HepG2 (cell line): ENCODE data around the gene INPP5E. TPM values are rescaled to one million over a fixed set of nuclear protein-coding genes. Genes with fewer than 3 reads are reported as not detected.

Source experiments
- ATAC-seq: fragments of 200-7000 bp; cut with Tn5 transposase; 3 replicates; pipeline ENCODE4 v1.9.1; 2020; ENCODE audit warnings: mild to moderate bottlenecking, moderate library complexity
- BruUV-seq: library from RNA; stranded (reverse); fragments of 400-500 nt; replicated peaks from 2 replicates; lab custom pipeline; 2021; lab: Mats Ljungman, UMichigan
- CTCF ChIA-PET: fragments of 300-600 bp; formaldehyde crosslinking; extraction: SDS; loops from one replicate; lab custom pipeline; 2021; ENCODE audit warnings: low total read pairs, inconsistent platforms, low intra/inter-chr PET ratio; lab: Yijun Ruan, JAX
- POLR2A ChIA-PET: fragments of 350-600 bp; sonication (Branson Sonifier 250); formaldehyde crosslinking; loops from one replicate; lab custom pipeline; 2020; ENCODE audit warnings: antibody characterized with exemption, inconsistent platforms; lab: Yijun Ruan, JAX
- DNase-seq: peaks from one replicate; pipeline ENCODE4 v3.0.0-alpha.2; 2015; ENCODE audit warnings: low spot score
- FAIRE-seq: peaks from 3 replicates; lab custom pipeline; 2011; peaks lifted over from hg19 to GRCh38; lab: Jason Lieb, UNC
- H2AFZ ChIP-seq: one replicate; pipeline ENCODE4 v1.6.1; 2011; ENCODE audit warnings: low read length, inconsistent platforms
- H3K27ac ChIP-seq: fragments of 300-600 bp; 3 replicates; pipeline ENCODE4 v1.8.0; 2011; ENCODE audit warnings: mixed run types, mild to moderate bottlenecking, mixed read lengths, low read length, inconsistent platforms; ENCODE audit not compliant: insufficient read depth; ENCODE audit errors: extremely low read length
- H3K27me3 ChIP-seq, 2 experiments: fragments of 200-600 bp in 1 of 2; 2 replicates in 1 of 2; 3 replicates in 1 of 2; pipeline versions ENCODE4 v1.6.0 to v1.8.0; 2011; ENCODE audit warnings: low read length in 2 of 2, mild to moderate bottlenecking in 2 of 2, moderate library complexity in 2 of 2, inconsistent platforms in 1 of 2; ENCODE audit not compliant: insufficient read depth in 2 of 2, control insufficient read depth in 1 of 2
- H3K36me3 ChIP-seq, 2 experiments: fragments of 200-600 bp in 1 of 2; replicated peaks in 1 of 2; 2 replicates in 1 of 2; 3 replicates in 1 of 2; pipeline versions ENCODE4 v1.5.1 to v1.8.0; 2011; ENCODE audit warnings: low read length in 2 of 2, inconsistent platforms in 1 of 2; ENCODE audit not compliant: insufficient read depth in 2 of 2, control insufficient read depth in 1 of 2
- H3K4me1 ChIP-seq: 2 replicates; pipeline ENCODE4 v1.5.1; 2012; ENCODE audit warnings: low read length, inconsistent platforms; ENCODE audit not compliant: insufficient read depth
- H3K4me2 ChIP-seq: 2 replicates; pipeline ENCODE4 v1.6.0; 2011; ENCODE audit warnings: low read depth, low read length, inconsistent platforms
- H3K4me3 ChIP-seq, 3 experiments: fragments of 200-600 bp in 1 of 3; sonication (generic), shearing (Covaris generic) in 1 of 3; replicated peaks in 1 of 3; 2 replicates each; pipeline ENCODE4 v1.5.1; 2011 to 2016; ENCODE audit warnings: low read length in 3 of 3, inconsistent platforms in 2 of 3, low read depth in 2 of 3, mild to moderate bottlenecking in 2 of 3, control low read depth in 1 of 3, mixed read lengths in 1 of 3; ENCODE audit not compliant: insufficient read depth in 1 of 3
- H3K79me2 ChIP-seq: one replicate; pipeline ENCODE4 v1.6.1; 2011; ENCODE audit warnings: low read length, inconsistent platforms; ENCODE audit not compliant: insufficient read depth
- H3K9ac ChIP-seq: 2 replicates; pipeline ENCODE4 v1.6.0; 2011; ENCODE audit warnings: mild to moderate bottlenecking, low read depth, low read length, inconsistent platforms; ENCODE audit not compliant: insufficient read depth
- H3K9me3 ChIP-seq: 2 replicates; pipeline ENCODE4 v1.5.1; 2012; ENCODE audit warnings: mild to moderate bottlenecking, low read length
- H4K20me1 ChIP-seq: 2 replicates; pipeline ENCODE4 v1.6.0; 2011; ENCODE audit warnings: inconsistent platforms, mild to moderate bottlenecking, low read length, moderate library complexity; ENCODE audit not compliant: insufficient read depth
- AGO2 ChIP-seq: fragments of 200-400 bp; formaldehyde crosslinking; optimal IDR thresholded peaks from 2 replicates; pipeline ENCODE3; 2017; ENCODE audit warnings: mild to moderate bottlenecking, low read depth, low read length, moderate library complexity
- ARNT ChIP-seq: fragments of 450-650 bp; IDR thresholded peaks from 2 replicates; pipeline ENCODE4 v1.6.1; 2017
- KDM5B ChIP-seq: sonication (generic); formaldehyde crosslinking; IDR thresholded peaks from 2 replicates; pipeline ENCODE4 v1.4.0; 2020; ENCODE audit warnings: missing genetic modification reagents, mild to moderate bottlenecking, borderline replicate concordance
- ZNF335 ChIP-seq: sonication (generic); formaldehyde crosslinking; IDR thresholded peaks from 2 replicates; pipeline ENCODE4 v1.4.0; 2020; ENCODE audit warnings: missing genetic modification reagents
- ZNF451 ChIP-seq: sonication (generic); formaldehyde crosslinking; IDR thresholded peaks from 2 replicates; pipeline ENCODE4 v1.5.0; 2020; ENCODE audit warnings: mild to moderate bottlenecking, missing genetic modification reagents
- ZNF879 ChIP-seq: sonication (generic); formaldehyde crosslinking; IDR thresholded peaks from 2 replicates; pipeline ENCODE4 v1.8.1; 2023; ENCODE audit warnings: missing genetic modification reagents
- WGBS: methylation state at CpG from one replicate; pipeline ENCODE4 v1.1.6; 2017; ENCODE audit warnings: low lambda C conversion rate; 5-methylcytosine and 5-hydroxymethylcytosine counted together
- in situ Hi-C: cut with HindIII; loops from 2 replicates; pipeline ENCODE4 v1.10.0; 2017; ENCODE audit warnings: low pct_unique_long_range_greater_than_20kb; ENCODE audit not compliant: extremely low pct_ligation_motif_present
- intact Hi-C: fragments of 100-400 bp; cut with micrococcal nuclease; formaldehyde crosslinking; loops from one replicate; pipeline ENCODE4 v1.10.0; 2022; ENCODE audit not compliant: unreplicated experiment
- polyA plus RNA-seq, 8 experiments: library from polyadenylated mRNA; depleted of rRNA in 3 of 8; stranded (reverse) in 7 of 8; unstranded in 1 of 8; fragments of >200 nt; fragmentation: Illumina TruSeq in 4 of 8; extraction: Trizol in 4 of 8; gene quantifications; 2 replicates each; pipeline versions ENCODE4 v1.2.1 to v1.2.3, GENCODE V29; 2011 to 2016; ENCODE audit warnings: low read depth in 4 of 8, missing spikeins in 1 of 8, mixed read lengths in 1 of 8; ENCODE audit not compliant: insufficient read depth in 1 of 8
- total RNA-seq, 5 experiments: library from RNA; depleted of rRNA; stranded (reverse); fragments of >200 nt; fragmentation: Illumina TruSeq; extraction: Trizol; gene quantifications; 2 replicates each; pipeline ENCODE4 v1.2.3, GENCODE V29; 2016; ENCODE audit warnings: low read depth in 1 of 5

Gene INPP5E
- total and polyA plus RNA-seq, 2 of the 13 experiments (the other 11 are each of a cell fraction or from before 2014, with no cell fraction given), result 5.5 TPM

DNA sequence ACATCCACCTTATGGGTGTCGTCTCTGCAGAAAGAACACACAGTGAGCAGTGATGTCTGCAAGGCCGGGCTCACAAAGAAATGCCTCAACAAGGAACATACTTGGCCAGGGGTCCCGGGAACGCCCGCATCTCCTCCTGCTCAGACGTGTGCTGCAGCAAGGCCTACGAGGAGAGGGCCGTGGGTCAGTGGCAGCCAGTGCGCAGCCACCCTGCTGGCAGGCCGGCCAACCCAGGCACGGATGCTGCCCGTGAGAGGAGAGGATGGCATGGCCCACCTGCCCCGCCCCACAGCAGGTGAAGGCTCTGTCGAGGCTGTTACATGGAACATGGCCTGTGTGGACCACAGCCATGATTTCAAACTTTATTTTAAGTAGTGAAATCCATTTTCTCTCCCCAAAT lies 23.9 kb upstream of the INPP5E start:
- ATAC-seq (no peak), DNase-seq (no peak), FAIRE-seq (no peak)
- ChIA-PET CTCF (no interaction called here), POLR2A (no interaction called here)
- TF ChIP-seq ZNF879 (CRISPR knock-in tag), result no peak
- no peak for TF ChIP-seq ARNT
- no peak for TF ChIP-seq KDM5B
- TF ChIP-seq ZNF451 (CRISPR knock-in tag), result no peak
- no peak overlapping the region for H3K4me2 ChIP-seq
- no peaks in the 10 kb centered on the region for H3K4me1 ChIP-seq
- WGBS, result 97% methylated on average over 8 of the region's 14 CpGs
- BruUV-seq, result no TSS peak
- H3K27me3 ChIP-seq, result no peaks in the 10 kb centered on the region
- H4K20me1 ChIP-seq, result no peaks in the 10 kb centered on the region
- no peak overlapping the region for H3K4me3 ChIP-seq
- in situ Hi-C loops (no loop called here), intact Hi-C loops (no loop called here)
- no peaks in the 10 kb centered on the region for H3K9me3 ChIP-seq
- peaks cover 51 to 90% of the 10 kb centered on the region in 2 experiments for H3K36me3 ChIP-seq
- H3K9ac ChIP-seq, result no peak overlapping the region
- H3K27ac ChIP-seq, result no peak overlapping the region
- H2AFZ ChIP-seq, result no peak overlapping the region
- no peaks in the 10 kb centered on the region for H3K79me2 ChIP-seq

DNA sequence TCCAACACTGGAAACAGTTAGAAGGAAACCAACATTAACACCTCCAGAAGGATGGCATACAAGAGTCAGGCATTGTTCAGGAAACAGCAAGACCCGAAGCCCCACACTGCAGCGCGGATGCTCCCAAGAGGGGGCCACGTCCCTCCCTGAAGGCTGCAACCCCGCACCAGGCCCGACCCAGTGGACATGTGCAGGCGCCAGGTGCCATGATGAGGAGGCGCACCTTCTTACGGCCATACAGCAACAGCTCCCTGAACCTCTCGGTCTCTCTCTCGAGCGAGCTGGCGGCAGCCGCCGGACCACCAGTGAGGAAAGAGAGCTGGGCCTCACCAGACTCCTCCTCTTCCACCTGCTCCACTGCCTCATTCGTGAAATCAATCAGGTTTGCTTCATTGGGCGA lies 23.0 kb upstream of the INPP5E start:
- Histone ChIP-seq H3K4me3 (no peak overlapping the region), H3K9ac (no peak overlapping the region), H3K4me2 (no peak overlapping the region), H3K79me2 (no peaks in the 10 kb centered on the region), H2AFZ (no peak overlapping the region)
- no TSS peak for BruUV-seq
- no peak for FAIRE-seq
- intact Hi-C loops, result no loop called here
- in situ Hi-C loops, result no loop called here
- peak; percentile 49 for TF ChIP-seq AGO2
- no peak for TF ChIP-seq ZNF335 (CRISPR knock-in tag)
- TF ChIP-seq, all 625 proteins: peak for 1
- H3K27me3 ChIP-seq, result no peaks in the 10 kb centered on the region
- H4K20me1 ChIP-seq, result no peaks in the 10 kb centered on the region
- H3K9me3 ChIP-seq, result no peaks in the 10 kb centered on the region
- H3K4me1 ChIP-seq, result no peaks in the 10 kb centered on the region
- peaks cover 48 to 88% of the 10 kb centered on the region in 2 experiments for H3K36me3 ChIP-seq
- POLR2A ChIA-PET, result no interaction called here
- ATAC-seq, result no peak
- WGBS, result 80% methylated on average over 5 of the region's 17 CpGs
- DNase-seq, result no peak
- CTCF ChIA-PET, result no interaction called here
- H3K27ac ChIP-seq, result no peak overlapping the region
